Fibroblast of villous mesenchyme (primary cell): ENCODE results near the gene MAK. TPM values are rescaled to one million over a fixed set of nuclear protein-coding genes. Genes with fewer than 3 reads are reported as not detected.
"Not testable (repeated sequence)": the region's sequence is repeated elsewhere in the genome, so short reads cannot be mapped to it uniquely, and the experiment has no call there.

Source experiments
- DNase-seq: peaks from one replicate; pipeline ENCODE4 v3.0.0-alpha.2; 2010; ENCODE audit warnings: low read depth
- H3K4me3 ChIP-seq: 2 replicates; pipeline ENCODE4 v1.5.1; 2011; ENCODE audit warnings: low read depth, mild to moderate bottlenecking, low read length
- CTCF ChIP-seq: IDR thresholded peaks from 2 replicates; pipeline ENCODE4 v1.5.1; 2012; ENCODE audit warnings: low read depth, mild to moderate bottlenecking, low read length; ENCODE audit not compliant: insufficient read depth
- total RNA-seq: library from RNA; depleted of rRNA; stranded (reverse); fragments of >200 nt; gene quantifications from 2 replicates; pipeline ENCODE4 v1.2.3, GENCODE V29; 2012

The MAK gene
- total RNA-seq, 1 donor, result not detected

DNA sequence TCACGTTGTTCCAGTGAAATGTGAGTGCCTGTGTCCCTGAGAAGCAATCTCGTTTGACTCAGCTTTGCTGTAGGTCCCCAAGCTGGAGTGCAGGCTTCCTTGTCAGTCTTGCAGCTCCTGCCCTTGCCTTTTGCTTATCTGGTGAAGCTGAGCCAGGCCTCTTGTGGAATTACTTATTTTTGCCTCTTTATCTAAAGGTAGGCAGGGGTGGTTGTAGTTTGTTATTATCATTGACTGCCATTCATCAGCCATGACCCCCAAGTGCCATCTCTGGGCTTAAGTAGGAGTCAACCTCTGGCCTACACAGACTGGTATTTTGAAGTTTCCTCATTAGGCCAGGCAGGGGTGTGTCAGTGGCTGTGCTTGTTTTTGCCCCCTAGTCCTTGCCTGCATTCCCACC lies 88.6 kb downstream of the MAK start:
- no peak for DNase-seq
- no peak for TF ChIP-seq CTCF

GRCh38 chr6:10747251-10747972 lies 90.9 kb downstream of the MAK start, which contains the start of gene TMEM14B:
Gene TMEM14B, plus strand, starts transcription at chr6:10747805. Its CDS starts 1,441 bp downstream, at chr6:10749246.
- peak; percentile 97 for DNase-seq
- no peak for TF ChIP-seq CTCF
- peak within 1 kb of the TSS; percentile 68 for H3K4me3 ChIP-seq

More for the DNA sequence above, 88.6 kb downstream of the MAK start:
- H3K4me3 ChIP-seq, result no peak overlapping the region

DNA sequence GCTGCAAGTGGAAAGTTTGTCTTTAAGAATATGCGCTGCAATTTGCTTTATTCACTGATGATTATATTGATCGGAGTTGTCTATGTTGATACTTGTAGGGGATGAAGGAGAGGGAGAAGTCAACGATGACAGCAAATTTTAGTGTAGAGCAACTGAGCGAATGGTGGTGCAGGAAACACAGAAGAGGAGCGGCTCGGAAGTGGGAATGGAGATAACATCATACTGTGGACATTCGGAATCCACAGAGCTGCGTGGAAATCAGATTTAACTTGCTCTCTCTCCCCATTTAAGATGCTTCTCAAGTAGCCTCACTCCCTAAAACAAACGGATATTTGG lies 91.5 kb downstream of the MAK start:
- no peak for DNase-seq
- peak overlapping the region; percentile 68 for H3K4me3 ChIP-seq
- no peak for TF ChIP-seq CTCF

GRCh38 chr6:10745116-10745515 lies 93.2 kb downstream of the MAK start:
- no peak for TF ChIP-seq CTCF
- DNase-seq, result no peak
- H3K4me3 ChIP-seq, result no peak overlapping the region

DNA sequence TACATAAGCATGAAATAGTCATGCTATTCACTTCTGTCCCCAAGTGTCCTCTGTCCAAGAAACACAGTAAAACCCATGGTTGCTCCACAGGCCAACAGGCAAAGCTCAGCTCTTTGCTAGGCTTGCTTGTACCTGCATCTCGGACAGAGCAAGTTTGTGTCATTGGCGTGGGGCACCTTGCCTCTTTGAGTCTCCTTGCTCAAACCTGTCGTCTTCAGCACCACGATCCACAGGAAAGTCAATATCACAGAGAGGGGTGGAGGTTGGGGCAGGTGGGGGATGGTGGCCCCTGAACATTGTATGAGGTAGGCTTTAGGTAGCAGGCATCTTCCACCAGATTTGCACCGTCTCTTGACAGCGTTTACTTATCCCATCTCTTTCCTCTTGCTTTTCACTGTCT lies 94.8 kb downstream of the MAK start:
- no peak for DNase-seq
- TF ChIP-seq CTCF, result no peak
- H3K4me3 ChIP-seq, result no peak overlapping the region

- no peak for DNase-seq
- no peak overlapping the region for H3K4me3 ChIP-seq
- no peak for TF ChIP-seq CTCF
Observed at GRCh38 chr6:10742251-10742650, 96.1 kb downstream of the MAK start.

GRCh38 chr6:10741643-10742042 lies 96.7 kb downstream of the MAK start:
- not testable (repeated sequence) for DNase-seq

More at GRCh38 chr6:10741643-10742042, 96.7 kb downstream of the MAK start:
- H3K4me3 ChIP-seq, result not testable (repeated sequence)
